Measurements from ENCODE around the gene FARS2.

Gene FARS2

DNA sequence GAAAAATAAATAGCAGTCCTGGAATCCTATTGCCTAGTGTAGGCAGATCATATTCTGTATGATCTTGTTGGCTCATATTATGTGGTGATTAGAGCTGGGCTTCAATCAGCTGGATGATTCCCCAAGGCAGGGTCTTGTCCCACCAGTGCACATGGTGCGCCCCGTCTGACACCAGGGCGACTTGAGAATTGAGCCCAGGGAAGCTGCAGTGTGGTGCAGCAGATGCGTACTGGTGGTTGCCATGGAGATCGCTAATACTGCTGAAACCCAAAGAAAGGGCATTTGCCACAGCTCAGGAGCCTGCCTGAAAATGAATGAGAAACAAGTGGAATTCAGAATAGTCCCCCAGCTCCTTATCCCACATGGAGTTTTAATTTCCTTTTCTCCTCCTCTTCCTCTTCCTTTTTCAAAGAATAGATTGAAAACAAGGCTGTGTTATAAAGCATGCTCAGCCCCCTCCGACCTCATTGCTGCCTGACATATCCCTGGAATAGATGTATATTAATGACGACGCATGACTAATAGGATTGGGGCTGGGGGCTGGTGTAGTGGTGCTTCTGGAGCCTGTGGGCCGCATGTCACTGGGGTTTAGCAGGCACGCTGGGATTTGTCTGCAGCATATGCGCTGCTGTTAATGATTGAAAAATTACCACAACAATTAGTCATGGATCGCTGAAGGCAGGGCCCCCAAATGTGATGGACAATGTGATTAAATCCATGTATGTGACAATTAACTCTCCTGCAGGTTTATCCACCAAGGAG, 210.5 kb downstream of the FARS2 start:
- no peak for DNase-seq

DNA sequence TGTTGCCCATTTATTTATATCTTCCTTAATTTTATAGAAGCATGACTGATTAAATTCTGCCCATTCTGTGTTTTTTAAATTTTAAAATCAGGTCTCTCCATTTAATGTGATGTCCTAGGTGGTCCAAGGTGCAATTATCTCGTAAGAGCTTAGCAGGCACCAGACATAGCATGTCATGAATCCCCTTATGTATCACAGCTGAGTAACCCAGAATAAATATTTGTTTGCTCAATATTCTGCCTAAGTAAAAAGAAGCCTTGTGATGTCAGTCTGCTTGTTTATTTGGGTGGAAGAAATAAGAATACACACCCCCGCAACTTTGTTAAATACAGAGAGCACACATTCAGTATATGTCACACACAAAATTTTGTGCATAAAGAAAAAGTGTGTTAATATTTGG, 211.3 kb downstream of the FARS2 start:
- DNase-seq = no peak

DNA sequence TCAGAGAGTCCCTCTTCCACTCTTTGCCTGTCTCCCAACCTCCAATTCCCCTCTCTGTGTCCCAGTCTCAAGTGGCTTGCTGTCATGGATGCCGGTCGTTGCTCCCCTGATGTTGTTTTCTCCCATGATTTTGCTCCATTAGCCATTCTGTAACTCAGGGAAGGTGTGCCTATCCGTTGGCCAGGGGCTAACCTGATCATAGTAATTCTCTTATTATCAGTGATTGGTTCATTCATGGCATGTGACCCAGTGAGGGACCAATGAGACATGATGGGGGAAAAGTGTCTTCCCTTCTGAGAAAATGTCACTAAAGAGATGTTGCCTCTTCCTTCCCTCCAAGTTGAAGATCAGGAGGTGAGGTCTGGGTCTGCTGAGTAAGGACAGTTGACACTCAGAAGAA, 214.5 kb downstream of the FARS2 start:
- no peak for DNase-seq

DNA sequence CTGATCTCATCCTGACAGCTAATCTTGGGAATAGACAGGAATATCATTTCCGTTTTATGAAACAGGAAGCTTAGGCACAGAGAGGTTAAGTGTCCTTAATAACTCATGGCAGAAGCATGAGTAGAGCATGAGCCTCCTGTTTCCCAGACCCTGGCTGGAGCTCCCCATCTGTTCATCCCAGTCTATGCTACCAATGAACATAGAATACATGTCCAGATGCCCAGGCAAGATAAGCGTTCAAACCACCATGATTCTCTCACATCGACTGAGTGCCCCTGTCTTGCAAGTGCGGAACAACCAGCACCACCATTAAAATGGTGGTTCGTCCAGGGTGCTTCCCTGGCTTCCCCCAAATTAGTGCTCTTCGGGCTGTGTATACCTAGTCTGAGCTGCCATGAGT, 217.1 kb downstream of the FARS2 start:
- no peak for DNase-seq

DNA sequence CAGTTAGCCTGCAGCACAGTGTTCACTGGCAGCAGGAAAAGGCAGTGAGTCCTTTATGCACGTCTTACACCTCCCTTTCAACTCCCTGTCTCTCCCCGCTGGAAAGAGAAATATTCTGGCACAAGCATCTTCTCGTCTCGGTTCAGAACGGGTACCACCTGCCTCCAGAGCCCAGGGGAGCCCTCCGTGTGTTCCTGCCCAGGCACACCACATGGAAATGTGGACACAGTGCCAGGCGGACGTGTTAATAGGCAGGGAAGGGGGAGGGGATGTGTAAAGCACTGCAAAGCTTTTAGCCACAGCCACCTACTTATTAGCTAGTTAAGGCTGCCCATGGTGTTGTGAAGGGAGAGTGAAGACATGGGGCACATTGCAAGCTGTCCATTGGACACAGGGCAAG, 219.7 kb downstream of the FARS2 start:
- peak; percentile 8 for DNase-seq

DNA sequence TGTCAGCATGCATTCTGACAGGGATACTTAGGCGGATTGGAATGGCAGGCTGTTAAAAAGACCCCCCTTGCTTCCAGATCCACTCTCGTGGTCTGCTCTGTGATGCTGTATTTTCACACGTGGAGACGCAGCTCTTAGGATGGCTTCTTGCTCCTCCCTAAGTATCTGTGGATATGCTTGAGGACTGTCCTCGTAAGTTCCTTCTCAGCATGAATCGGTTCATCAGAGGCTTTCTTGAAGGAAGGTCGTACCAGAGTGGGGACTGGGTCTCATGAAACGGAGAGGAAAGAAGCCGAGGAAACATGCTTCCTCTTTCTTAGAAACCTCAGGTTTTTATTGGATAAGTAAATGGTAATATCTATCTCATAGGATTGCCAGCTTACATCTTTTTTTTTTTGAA, 220.4 kb downstream of the FARS2 start:
- no peak for DNase-seq

DNA sequence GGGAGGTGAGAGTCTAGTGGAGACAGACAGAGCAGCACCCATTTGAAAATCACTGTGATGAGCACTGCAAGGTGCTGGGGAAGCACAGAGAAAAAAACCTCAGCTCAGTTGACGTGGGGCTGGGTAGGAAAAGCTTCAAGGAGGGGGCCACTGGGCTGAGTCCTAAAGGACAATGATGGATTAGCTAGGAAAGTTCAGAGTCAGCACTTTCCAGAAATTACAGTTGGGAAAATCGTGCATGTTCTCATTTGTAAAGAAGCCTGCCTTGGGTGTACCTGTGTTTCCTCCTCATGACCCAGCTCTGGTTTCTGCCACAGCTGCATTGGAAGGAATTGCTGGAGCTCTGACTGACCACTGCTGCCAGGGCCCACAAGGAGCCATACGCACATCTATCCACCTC, 221.3 kb downstream of the FARS2 start:
- DNase-seq = no peak

DNA sequence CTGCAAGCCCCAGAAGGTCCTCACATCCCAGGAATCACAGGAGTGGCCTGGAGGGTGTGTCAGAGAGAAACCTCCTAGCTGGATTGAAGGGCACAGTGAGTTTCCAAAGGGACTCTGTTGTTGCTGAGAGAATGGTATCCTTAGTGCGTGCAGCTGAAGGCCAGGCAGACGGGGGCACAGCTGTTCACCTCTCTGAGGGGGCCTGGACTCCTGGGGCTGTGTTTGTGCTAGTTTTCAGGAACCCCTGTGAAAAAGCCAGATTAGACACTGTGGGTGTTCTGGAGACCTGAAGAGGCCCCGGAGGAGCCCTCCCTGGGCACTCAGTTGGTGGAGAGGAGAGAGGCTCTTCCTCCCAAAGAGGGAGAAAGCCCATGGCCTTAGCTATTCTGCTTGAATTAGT, 223.4 kb downstream of the FARS2 start:
- DNase-seq = no peak

DNA sequence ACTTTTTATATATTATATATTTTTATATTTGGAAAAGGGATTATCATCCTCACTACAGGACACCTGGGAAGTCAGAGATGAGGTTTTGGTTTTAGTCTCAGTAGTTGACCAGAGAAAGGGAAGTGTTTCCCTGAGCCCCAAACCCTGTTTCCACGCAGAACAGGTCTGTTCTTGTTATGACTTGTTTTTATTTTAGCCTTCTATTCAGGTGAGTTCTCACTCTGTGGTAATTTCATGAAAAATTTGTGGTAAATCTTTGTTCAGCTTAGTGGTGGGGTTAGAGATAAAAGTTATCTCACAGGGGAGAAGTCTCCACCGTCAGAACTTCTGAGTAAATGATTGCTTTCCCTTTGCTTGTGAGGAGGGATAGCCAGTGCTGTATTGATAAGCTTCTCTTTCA, 224.9 kb downstream of the FARS2 start:
- no peak for DNase-seq

DNA sequence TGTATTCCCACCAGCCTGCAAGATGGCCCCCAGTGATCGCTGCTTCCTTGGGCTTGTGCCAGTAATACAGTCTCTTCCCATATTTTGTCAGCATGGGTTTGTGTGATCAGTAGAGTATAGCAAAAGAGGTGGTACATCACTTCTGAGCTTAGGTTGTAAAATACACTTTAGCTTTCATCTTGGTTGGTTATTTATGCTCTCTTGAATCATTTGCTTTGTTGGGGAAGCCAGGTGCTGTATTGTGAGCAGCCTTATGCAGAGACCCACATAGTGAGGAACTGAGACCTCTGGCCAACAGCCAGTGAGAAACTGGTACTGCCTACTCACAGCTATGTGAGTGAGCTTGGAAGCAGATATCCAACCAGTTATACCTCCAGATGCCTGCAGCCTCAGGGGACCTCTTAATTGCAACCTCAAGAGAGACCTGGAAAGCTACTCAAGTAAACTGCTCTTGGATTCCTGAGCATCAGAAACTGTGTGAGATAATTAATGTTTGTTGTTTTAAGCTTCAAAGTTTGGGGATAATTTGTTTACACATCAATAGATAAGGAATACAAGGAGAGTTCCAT, 229.3 kb downstream of the FARS2 start:
- DNase-seq = peak; percentile 37

DNA sequence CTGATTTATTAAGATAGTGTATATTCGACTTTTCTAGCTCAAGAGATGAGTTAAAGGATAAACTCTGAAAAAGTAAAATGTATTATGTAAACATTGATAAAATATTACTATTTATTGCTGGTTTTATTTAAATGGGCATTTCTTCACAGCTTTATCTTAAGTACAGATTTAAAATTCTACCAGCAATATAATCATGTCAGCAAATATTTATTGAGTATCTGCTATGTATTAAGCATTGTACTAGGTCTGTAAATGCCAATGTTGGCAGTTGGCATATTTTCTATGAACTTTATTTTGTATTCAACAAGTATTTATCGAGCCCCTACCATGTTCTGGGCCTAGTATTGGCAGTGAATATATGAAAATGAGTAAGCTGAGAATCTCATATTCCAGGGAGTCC, 231.0 kb downstream of the FARS2 start:
- no peak for DNase-seq

DNA sequence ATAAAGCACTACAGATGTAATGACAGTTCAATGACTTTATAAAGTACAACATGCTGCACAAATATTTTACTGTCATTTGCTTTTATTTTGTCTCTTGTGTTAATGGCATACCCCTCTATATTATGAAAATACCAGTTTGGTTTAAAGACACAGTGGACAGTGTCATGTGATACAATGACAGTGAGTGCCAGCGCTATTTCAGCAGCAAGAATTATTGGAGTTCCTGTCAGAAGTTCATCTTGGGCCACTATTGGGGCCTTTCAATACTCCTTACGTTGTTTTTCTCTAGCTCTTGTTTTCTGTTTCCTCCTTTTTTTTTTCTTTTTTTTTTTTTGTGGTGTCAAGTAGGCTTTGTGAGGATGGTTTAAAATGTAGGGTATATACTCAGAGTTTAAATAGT, 232.5 kb downstream of the FARS2 start:
- DNase-seq = no peak

DNA sequence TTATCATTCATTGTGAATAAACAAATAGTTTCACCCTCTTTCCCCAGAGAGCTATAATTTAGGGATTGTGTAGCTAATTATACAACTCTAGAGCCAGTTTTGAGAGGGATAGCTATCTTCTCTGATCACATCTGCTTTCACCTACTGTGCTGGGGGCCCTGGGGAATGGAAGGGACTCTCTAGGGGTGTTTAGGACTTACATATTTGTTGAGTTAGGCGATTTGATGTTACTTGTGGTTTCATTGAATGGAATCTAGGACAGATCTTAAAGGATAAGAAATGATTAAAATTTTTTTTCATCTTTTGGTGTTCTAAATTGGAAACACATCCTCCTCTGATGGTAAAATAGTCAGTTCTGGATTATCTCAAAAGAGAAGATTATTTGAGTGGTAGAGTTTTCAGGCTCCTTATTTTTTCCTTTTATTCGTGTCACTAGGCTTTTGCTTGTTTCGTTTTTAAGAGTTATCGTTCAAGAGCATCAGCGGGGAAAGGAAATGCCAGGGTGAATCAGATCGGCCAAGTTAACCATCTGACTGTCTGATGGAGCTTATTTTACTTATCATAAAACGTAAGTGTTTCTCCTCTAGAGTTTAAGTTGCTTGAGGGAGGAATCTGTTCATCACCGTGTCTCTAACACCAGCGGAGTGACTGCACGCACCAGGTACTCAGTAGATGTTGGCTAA, 236.7 kb downstream of the FARS2 start:
- DNase-seq = no peak

DNA sequence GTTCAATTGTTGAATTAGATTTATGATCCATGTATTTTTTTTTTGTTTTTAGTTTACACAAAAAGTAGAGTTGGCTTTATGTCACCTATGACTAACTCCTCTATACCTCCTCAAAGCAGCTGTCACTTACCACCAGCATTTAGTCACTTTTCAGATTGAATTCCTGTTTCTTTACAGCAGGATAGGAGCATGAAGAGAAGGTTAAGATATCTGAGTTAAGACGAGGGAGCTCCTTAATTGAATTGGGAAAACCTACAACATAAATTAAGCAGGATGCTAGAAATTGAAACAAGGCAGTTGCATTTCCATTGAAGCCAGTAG, 237.2 kb downstream of the FARS2 start:
- DNase-seq = no peak

DNA sequence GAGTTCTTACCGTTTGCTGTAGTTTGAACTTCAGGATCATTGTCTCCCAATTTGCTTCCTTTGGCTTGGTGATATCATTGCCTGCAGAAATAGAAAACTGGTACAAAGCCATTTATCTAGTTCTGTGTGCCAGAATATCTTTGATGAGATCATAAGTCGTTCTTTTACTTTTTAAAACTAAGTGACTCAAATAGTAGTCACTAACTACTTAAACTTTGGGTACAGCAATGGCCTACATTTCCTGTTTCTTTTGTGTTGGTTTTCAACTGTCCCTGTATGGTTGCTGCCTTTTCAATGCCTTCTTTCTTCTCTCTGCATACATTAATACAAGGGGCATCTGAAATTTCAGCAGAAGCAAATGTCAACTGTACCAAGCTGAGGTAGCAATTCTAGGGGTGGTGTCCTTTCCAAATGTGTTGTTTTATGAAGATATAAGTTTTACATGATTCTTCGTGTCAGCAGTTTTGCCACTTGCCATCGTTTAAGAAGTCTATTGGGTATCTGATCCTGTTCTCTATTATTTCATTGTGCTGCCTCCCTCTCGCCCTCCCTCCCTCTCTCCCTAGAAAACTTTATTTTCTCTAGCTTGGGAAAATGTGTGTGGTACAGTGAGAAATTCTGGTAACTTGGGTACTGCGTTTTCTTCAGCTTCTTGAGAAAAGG, 238.5 kb downstream of the FARS2 start:
- no peak for DNase-seq

DNA sequence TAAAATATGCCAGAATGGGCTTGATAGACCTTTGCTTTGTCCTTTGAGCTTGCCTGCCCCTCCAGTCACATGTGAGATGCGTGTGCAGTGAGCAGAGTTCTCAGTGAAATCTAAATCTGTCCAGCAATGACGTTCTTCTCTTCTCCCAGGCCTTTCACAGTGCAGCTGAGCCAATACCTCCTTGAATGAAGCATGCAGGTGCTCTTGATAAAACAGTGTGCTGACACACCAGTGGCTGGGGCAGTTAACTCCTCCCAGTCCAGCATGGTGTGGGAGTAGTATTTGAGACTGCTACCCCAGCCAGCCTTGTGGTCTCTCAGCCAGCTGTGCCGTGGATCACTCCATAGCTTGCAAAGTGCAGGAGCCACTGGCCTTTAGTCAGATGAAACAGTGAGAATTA, 240.5 kb downstream of the FARS2 start:
- peak; percentile 68 for DNase-seq

DNA sequence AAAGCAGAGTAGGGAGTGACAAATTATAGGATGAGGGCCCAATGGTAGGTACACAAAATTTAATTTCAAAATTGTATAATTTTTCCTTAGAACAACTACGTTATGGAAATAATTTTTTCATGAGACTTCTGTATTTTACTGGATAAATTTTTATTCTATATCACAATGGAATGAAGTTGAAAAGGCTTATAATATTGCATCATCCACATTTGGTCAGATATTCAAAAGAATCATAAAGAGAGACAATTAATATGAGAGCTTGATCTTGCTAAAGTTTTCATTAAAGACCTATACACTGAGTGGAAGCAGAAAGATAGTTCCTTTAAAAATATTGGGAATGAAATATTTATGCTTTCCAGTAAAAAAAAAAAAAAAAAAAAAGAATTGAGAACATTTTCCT, 242.8 kb downstream of the FARS2 start:
- no peak for DNase-seq

DNA sequence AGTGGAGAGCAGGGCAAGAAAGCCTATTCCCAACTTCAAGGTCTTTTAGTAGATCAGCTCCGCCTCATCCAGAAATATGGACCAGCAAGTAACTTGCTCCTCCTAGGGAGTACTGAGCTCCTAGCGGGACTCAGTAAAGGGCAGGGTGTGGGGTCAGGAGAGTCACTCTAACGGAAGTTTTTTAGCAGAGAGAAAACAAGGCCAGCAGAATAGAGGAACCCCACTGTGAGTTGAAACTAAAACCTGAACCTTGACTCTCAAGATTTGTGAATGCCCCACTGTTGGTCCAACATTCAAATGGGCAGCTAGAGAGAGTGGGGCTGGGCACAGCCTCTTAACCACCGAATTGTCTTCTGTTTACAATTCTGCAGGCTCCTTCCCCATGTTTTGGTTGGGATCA, 244.8 kb downstream of the FARS2 start:
- DNase-seq = no peak

DNA sequence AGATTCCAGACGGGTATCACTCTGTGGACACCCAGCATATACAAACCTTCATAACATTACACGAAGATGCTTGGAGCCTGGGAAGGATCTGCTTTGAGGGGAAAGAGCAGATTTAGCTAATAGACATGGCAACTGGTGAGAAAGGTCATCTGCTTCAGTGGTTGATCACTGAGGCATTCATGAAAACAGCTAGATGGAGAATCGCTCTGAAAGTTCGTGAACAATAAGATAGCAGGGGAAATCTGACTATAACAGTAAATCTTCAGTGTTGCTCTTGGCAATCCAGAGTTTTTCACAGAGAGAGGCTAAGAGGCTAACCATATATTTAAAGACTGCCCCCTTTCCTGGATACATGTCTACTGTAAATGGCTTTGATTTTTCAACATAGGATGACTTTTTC, 245.3 kb downstream of the FARS2 start:
- no peak for DNase-seq

DNA sequence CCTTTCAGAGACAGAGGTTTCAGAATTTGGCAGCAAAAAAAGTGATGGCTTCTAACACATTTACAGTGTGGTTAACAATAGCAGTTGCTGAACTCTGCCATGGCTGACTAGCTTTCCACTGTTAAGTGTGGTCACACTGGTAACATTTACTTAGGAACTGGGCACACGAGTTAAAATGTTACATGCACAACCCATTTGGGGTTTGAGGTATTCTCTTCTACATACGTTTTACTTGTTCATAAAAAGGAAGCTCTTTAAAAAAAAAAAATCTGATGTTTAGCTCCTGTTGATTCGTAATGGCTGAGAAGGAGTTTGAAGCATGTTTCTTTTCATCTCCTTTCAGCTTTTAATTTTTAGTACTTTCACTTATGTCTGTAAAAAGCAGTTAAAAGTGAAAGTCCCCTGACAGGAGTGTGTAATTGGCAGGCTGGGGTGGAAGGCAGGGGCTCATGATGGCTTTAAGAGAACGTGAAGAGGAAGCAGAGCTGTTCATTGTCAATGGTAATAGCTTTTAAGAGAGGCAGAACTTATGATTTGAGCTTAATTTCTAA, 245.9 kb downstream of the FARS2 start:
- no peak for DNase-seq

DNA sequence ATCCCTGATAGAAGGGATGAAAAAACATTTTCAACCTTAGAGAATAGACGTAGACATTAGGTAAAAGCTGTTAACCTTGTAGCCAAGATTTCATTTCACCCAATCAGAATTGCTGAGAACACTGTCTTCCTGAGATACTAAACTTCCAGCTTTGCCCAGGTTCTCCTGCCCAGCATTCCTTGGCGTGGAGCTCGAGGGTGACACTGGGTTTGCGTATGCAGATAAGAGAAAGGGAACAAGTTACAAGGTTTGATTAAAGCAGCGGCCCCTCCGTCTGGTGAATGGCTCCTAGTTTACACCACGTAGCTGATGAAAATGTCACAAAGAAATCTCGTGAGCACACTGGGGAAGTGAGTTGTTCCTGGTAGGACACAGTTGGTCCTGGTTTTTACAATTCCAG, 247.8 kb downstream of the FARS2 start:
- DNase-seq = no peak

DNA sequence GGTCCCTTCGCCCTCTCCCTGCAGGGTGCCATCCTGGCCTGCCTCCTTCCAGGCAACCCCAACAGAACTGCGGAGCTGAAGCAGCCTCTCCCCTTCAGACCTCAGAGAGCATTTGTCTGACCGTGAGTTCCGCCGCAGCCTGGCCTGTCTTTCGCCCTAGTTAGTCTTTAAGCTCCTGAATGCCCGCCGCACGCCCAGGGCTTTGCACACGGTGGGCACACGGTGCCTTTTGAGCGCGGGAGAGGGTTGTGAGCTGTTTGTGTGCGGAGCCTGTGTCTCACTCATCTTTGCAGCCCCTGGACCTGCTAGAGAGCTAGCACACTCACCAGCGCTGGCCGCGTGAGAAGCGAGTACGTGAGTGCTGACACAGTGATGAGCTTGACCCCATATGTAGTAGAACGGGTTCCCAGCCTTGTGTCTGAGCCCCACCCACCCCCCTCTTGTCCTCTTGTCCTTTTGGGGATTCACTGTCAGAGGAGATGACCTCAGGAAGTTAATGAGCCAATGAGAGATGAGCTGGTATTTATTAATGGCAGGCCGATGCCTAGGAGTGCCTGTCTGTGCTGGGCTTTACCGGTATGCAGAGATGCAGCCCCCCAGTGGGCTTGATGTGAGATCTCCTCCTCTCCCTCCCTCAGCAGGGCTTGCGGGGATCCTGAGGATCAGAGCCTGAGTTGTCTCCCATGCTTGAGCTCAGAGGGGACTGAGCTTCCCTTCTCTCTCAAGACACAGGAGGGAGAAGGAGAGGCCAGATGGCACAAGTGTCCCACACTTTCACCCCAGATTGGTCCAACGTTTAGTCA, 249.2 kb downstream of the FARS2 start:
- no peak for DNase-seq

DNA sequence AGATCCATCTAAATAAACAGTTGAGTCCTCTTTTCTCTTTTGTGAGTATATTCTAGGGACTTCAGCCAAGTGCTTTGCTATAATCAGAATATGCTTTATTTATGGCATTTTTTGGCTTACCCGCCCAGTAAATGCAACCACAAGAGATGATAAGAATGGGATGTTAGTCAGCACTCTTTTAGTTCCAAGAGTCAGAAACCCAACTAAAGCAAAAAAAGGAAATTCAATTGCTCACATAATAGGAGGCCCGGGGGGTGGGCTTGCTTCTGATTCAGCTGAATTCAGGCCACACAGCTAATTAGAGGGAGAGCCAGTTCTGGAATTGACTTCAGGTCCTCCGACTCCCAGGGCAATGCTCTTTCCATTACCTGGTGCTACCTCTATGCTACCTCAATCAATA, 250.6 kb downstream of the FARS2 start:
- no peak for DNase-seq

All from NCI-H510A treated with DMSO at 0.1 percent for 48 hours (cell line).